Inflammatory macrophage (primary cell): ENCODE measurements around the gene QPCTL.

ENCODE experiments used
- DNase-seq, 2 donors: peaks; one replicate each; pipeline ENCODE4 v3.0.0-alpha.2; 2020 to 2022
- total RNA-seq, 18 experiments: gene quantifications; one replicate each; lab custom pipeline; 2026; ENCODE audit warnings: mixed read lengths in 6 of 18, inconsistent platforms in 2 of 18; lab: John Stamatoyannopoulos, UW

Gene QPCTL
- total RNA-seq: 4.8 to 11.9 (median 8.0) reads per million in 18 experiments

DNA sequence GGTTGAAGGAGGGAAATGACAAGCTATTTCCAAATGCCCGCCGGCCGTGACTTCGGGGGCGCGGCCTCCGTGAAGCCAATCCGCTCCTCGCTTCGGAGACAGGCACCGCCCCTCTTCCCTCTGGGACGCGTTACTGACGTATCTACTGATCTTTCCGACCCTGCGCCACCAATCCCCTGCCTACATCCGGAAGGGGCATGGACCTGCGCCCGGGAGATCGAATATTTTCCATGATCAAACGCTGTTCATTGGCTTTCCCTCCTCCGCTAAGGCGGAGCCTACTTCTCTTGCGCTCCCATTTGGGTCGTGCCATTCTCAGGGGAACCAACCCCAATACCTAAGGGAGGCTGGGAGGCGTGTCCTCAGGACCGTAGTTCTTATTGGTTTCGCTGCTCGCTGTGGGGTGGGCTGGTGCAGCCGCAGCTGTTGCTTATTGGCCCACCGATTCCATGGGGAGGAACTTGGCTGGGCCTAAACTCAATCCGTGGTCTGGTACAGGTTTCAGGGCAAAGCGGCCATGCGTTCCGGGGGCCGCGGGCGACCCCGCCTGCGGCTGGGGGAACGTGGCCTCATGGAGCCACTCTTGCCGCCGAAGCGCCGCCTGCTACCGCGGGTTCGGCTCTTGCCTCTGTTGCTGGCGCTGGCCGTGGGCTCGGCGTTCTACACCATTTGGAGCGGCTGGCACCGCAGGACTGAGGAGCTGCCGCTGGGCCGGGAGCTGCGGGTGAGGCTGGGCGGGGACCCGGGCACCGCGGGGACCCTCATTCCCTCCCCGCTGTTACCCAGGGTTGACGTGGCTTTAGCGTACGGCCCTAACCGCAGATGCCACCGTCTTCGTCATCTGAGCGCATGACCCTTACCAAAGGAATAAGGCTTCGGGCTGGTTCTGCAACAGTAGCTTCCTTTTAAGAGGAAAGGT lies at the start of gene QPCTL:
TSS of gene QPCTL (plus strand) at position 480 of the 919 bp plus-strand sequence. CDS start at position 518, 38 bp downstream.
- peak; percentile 100 for DNase-seq

DNA sequence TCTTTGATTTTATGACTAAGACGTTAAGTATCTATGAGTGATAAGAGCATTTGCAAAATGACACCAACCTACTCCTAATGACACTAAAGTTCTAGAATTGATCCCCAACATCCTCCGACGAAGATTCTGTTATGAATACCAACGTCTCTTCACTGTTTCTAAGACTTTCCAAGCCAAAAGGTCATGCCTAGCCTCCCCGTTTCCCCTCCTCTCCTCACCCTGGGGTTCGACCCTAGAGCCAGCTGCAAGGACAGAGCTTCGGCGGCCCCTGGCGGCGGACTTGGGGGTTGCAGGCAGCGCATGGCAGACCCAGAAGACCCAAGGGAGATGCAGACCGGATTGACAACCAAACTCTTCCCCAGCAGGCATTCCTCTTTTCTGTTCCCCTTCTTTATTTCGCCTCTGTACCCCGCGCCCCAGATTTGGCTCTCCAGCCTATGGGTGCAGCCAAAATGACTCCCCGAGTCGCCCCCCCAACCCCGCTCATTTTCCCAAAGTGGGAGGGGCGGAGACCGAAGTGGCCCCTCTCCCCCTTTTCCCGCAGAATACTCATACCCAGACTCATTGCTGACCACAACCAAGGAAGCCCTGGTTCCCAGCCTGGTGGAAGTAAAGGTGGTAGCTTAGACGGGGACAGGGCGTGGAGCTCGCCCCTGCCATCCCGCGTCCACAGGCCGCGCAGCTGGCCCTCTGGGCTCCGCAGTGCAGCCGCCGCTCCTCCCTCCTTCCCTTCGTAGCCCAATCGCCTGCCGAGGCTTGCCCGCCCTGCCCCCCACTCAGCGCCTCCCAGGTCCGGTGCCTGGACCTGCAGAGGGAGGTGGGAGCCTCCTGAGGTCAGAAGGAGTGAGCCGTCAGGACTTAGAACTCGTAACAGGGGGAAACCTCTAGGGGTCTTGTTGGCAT lies 49.2 kb upstream of the QPCTL start:
- DNase-seq: peak; percentile 87 to 88

GRCh38 chr19:45643927-45644771 lies 48.3 kb upstream of the QPCTL start:
- no peak for DNase-seq

DNA sequence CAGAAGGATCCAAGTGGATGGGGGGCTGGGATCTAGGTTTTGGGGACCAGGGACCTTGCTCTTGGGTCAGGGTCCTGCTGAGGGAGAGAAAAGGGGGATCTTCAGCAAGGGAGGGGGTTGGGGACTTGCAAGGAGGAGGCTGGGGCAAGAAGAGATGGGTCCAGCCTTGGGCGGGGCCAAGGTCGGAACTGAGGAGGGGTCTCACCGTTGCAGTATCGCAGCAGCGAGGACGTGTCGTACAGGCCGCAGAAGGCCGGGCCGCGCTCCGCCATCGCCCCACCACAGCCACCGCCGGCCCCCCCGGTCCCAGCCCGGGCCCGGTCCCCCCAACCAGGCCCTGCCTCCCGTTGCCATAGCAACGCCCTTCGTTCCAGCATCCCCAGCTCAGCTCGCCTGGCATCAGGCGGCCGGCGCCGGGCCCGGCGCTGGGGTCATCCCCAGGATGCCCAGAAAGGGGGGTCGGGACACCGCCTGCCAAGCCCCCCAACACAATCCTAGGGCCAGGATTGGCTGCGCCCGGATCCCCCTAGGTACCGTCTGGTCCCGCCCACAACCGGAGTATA lies 47.3 kb upstream of the QPCTL start:
- DNase-seq: no peak

DNA sequence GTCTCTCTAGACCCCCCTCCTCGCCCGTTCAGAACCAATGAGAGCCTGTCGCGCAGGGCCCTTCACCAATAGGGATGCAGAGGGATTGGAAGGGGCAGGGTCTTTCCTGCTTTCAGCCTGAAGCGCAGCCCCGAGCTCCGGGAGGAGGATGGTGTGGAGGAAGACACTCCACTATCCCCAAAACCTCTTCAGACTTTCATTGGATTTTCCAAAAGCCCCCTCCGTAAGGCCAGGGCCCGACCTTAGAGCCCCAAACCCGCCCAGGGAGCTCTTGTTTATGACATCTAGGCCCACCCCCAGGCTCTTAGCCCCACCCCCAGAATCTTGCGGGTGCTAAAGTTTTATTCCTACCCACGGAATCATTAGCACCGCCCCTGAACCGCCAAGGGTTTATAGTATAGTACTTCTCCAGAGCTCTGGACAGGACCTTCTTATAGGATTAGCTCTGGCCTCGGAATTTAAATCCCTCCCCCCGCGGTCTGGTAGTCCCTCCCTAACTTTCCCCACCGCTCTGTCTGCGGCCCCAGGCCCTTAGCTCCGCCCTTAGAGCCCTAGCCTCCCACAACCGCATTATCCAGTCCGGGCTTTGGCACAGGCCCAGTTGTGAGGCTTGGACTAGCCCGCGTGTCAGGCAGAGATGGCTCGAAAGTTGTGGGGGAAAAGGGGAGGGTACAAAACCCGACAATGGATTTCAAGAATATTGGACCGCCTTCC lies 46.7 kb upstream of the QPCTL start:
- peak; percentile 22 to 35 for DNase-seq

DNA sequence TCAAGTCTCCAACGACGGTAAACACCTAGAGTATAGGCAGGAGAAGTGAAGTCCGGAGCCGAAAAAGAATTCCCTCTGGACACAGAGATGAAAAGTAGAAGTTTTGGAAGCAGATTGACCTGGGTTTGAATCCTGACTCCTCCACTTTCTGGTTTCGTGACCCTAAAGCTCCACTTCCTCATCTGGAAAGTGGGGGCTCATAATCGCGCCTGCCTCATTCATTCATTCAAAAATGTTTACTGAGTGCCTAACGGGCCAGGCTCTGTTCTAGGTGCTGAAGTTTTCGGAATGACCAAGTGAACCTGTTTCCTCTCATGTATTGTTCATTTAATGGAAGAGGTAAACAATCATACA lies 46.1 kb upstream of the QPCTL start:
- DNase-seq: no peak

DNA sequence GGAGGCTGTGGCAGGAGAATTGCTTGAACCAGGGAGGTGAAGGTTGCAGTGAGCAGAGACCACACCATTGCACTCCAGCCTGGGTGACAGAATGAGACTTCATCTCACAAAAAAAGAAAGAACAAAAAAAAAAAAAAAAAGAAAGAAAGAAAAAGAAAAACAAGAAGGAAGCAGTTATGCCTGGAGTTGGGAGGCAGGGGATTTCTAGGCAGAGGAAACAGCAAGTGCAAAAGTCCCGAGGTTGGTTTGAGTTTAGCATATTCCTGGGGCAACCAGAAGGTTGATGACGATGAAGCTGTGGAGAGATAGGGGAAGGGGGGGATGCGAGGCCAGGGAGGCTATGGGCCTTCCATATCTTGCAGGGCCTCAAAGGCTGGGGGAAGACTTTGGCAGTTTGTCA lies 41.7 kb upstream of the QPCTL start:
- no peak for DNase-seq

DNA sequence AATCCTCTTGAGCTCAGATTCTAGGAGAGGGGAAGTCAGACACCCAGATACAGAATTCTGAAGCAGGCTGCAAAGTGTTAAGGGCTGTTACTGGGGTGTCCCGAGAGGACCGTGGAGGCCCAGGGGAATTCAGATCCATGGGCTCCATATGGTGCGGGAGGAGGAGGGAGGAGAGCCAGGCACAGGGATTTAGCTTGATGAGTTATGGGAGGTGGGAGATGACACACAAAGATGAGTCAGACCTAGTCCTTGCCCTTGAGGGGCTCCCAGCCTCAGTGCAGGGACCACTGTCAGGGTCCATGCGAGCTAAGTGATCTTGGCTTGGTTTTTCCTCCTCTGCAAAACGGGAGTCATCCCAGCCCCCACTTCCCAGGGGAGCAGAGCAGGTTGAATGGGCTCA lies 38.8 kb upstream of the QPCTL start:
- no peak for DNase-seq

GRCh38 chr19:45655073-45655472 lies 37.4 kb upstream of the QPCTL start:
- no peak for DNase-seq

- no peak for DNase-seq
These were observed 34.8 kb upstream of the QPCTL start for GRCh38 chr19:45657520-45658167.

DNA sequence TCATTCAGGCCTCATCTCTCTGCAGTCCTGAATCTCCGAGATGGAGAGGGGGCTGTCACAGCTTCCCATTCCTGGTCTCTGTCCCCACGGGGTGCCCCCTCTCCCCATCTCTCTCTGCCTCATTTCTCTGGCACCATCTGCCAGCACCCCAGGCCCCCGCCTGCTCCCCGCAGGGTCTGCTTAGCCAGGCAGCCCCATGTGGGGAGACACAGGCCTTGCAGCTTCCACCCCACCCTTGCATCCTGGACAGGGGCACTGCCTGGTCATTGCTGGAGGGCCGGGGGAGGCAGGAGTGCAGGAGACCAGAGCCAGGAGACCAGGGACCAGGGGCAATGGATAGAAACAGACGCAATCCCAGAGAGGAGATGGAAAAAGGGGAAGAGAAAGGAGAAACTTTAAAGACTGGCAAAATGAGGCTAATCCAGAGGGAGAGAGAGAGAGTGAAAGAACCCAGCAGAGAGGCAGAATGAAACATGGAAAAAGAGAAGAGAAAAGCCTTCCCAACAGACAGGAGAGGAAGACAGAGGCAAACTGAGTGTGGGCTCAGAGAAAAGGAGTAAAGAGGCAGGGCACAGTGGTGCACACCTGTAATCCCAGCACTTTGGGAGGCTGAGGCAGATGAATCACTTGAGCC lies 33.3 kb upstream of the QPCTL start:
- no peak for DNase-seq

DNA sequence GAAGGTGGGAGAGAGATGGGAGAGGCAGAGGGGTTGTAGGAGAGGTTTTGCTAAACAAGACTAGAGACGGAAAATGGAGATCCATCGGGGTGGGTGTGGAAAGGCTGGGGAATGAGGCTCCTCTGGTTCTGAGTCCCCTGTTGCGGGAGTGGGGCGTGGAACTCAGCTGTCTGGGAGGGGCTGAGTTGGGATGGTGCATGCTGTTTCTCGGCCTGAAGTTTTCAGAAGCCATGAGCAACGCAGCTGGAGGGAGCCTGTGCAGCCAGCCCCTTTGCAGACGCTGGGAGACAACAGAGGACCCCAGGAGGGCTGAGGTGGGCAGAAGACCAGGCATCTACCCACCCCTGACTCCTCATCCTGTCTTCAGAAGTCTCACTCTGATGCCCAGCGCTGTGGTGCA lies 31.8 kb upstream of the QPCTL start:
- DNase-seq: no peak

- no peak for DNase-seq
These were observed 28.7 kb upstream of the QPCTL start for GRCh38 chr19:45663800-45664199.

DNA sequence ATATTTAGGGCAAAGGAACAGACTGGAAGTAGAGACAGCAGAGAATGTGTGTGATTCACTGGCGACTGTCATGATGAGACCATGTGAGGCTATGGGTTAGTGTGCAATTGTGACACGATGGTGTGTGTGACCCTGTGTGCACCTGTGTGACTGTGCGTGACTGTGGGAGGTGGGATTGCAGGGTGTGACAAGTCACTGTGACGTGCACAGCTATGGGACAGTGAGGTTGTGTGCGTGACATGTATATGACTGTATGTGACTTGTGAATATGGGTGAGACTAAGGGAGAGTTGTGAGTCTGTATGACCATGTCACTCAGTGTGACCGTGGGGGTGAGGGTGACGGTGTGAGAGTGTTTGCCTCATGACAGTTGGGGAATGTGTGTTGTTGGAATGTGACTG lies 27.9 kb upstream of the QPCTL start:
- peak in 1 of 2 donors; percentile 23 for DNase-seq

DNA sequence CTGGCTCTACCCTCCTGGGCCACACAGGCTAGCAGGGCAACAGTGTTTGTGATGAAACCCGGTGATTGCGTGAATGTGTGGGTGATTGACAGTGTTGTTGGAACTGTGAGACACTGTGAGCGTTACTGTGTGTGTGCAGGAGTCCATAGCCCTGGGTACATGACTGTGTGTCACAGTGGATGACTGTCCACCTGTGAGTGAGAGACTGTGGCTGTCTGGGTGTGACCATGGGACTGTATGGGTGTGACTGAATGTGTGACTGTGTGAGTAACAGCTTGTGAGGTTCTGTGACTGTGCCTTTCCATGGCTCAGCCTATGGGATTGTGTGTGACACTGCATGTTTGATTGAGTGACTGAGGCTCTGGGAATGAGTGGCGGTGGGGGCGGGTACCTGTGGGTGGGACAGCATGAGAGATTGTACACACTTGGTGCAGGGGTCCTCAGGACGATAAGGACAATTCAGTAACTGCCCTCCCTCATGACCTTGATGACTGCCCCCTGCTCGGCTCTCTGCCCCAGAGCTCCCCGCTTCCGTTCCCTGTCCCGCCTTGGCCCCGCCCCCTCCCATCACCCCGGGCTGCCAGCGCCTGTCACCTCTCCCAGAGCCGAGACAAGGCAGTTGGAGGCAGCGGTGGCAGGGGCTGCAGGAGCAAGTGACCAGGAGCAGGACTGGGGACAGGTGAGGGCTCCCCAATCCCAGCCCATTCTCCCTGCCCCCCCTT lies 24.7 kb upstream of the QPCTL start, which contains the start of gene GIPR:
TSS of gene GIPR (plus strand) at position 602 of the 722 bp plus-strand sequence. CDS start 1,300 bp downstream, outside the sequence.
- peak; percentile 78 to 85 for DNase-seq

GRCh38 chr19:45668342-45668871 lies 24.1 kb upstream of the QPCTL start:
- DNase-seq: peak in 1 of 2 donors; percentile 36

- peak; percentile 82 to 86 for DNase-seq
These were observed 21.6 kb upstream of the QPCTL start for GRCh38 chr19:45670670-45671453.

DNA sequence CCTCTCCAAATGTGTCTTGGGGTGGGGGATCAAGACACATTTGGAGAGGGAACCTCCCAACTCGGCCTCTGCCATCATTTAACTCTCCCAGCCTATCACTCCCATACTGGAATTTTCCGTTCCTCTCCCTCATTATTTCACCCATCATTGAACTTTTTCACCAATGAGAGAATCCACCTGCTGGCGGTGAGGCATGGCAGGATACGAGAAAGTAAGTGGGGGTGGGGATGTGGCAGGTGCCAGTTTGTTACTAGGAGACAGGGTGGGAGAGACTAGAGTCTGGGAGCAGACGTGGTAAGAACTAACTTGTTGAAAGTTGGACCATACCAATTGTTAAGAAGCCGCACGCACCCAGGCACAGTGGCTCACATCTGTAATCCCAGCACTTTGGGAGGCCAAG lies 17.5 kb upstream of the QPCTL start:
- no peak for DNase-seq
